ENCODE results near the gene DAP3.

The DAP3 gene

DNA sequence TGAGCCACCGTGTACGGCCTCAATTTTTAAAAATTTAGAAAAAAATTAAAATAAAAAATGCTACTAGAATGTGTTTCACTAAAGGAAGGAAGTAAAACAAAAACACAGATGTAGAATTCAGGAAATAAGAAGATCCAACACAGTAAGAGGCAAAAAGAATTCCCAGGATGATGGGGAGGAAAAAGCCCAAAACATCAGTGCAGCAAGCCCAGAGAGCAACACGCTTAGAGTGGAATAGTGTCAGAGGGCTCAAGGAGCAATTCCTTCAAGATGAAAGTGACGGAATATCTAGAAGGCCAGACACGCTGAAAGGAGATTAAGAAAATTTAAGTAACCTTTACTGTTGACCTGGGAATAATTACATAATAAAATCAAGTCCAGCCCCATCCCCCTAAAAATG, 80.4 kb downstream of the DAP3 start:
- Histone ChIP-seq H3K9ac (ENCODE audit: low read length) (no peak overlapping the region), H3K4me1 (ENCODE audit: insufficient read depth, low read length, severe bottlenecking) (no peaks in the 10 kb centered on the region), H3K79me2 (ENCODE audit: insufficient read depth, low read length) (no peaks in the 10 kb centered on the region), H3K4me3 (ENCODE audit: low read depth, low read length, poor library complexity, severe bottlenecking) (no peak overlapping the region), H3K9me3 (ENCODE audit: low read length) (no peaks in the 10 kb centered on the region), H3K27ac (ENCODE audit: low read depth, low read length, poor library complexity, severe bottlenecking) (no peak overlapping the region), H4K20me1 (ENCODE audit: insufficient read depth, low read length) (no peaks in the 10 kb centered on the region), H2AFZ (ENCODE audit: low read length) (no peak overlapping the region), H3K9me2 (ENCODE audit: low read depth, low read length) (no peaks in the 10 kb centered on the region), H3F3A (ENCODE audit: insufficient read depth, low read length) (no peaks in the 10 kb centered on the region), H3K36me3 (ENCODE audit: insufficient read depth, low read length) (peaks cover 76% of the 10 kb centered on the region), H3K4me2 (ENCODE audit: low read length) (no peak overlapping the region), H3K27me3 (ENCODE audit: insufficient read depth, low read length) (no peaks in the 10 kb centered on the region)
- no peak for TF ChIP-seq EZH2 (IDR thresholded peaks at IDR 0.05; ENCODE audit: borderline replicate concordance, low read length)
- no peak for TF ChIP-seq CTCF (IDR thresholded peaks at IDR 0.05; ENCODE audit: low read length)

GRCh38 chr1:155773221-155773620, 84.3 kb downstream of the DAP3 start:
- Histone ChIP-seq H3F3A (ENCODE audit: insufficient read depth, low read length) (no peaks in the 10 kb centered on the region), H3K27me3 (ENCODE audit: insufficient read depth, low read length) (no peaks in the 10 kb centered on the region), H3K27ac (ENCODE audit: low read depth, low read length, poor library complexity, severe bottlenecking) (no peak overlapping the region), H3K4me2 (ENCODE audit: low read length) (no peak overlapping the region), H2AFZ (ENCODE audit: low read length) (no peak overlapping the region), H3K9me2 (ENCODE audit: low read depth, low read length) (no peaks in the 10 kb centered on the region), H3K36me3 (ENCODE audit: insufficient read depth, low read length) (peaks cover 87% of the 10 kb centered on the region), H3K79me2 (ENCODE audit: insufficient read depth, low read length) (no peaks in the 10 kb centered on the region), H3K9ac (ENCODE audit: low read length) (no peak overlapping the region), H3K4me1 (ENCODE audit: insufficient read depth, low read length, severe bottlenecking) (no peaks in the 10 kb centered on the region), H3K4me3 (ENCODE audit: low read depth, low read length, poor library complexity, severe bottlenecking) (no peak overlapping the region), H4K20me1 (ENCODE audit: insufficient read depth, low read length) (no peaks in the 10 kb centered on the region), H3K9me3 (ENCODE audit: low read length) (no peaks in the 10 kb centered on the region)
- no peak for TF ChIP-seq CTCF (IDR thresholded peaks at IDR 0.05; ENCODE audit: low read length)
- TF ChIP-seq EZH2 (IDR thresholded peaks at IDR 0.05; ENCODE audit: borderline replicate concordance, low read length) = no peak

DNA sequence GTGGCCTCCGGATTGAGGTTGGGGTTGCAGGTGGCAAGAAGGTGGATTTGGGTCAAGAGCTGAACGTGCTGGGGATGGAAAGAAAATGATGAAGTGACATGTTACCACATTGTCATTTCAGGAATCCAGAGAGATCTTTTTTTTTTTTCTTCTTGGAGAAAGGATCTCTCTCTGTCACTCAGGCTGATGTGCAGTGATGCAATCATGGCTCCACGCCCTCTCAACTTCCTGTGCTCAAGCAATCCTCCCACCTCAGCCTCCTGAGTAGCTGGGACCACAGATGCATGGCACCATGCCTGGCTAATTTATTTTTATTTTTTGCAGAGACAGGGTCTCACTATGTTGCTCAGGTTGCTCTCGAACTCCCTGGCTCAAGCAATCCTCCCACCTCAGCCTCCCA, 87.5 kb downstream of the DAP3 start:
- Histone ChIP-seq H3K9me2 (ENCODE audit: low read depth, low read length) (no peaks in the 10 kb centered on the region), H3K27me3 (ENCODE audit: insufficient read depth, low read length) (no peaks in the 10 kb centered on the region), H3K27ac (ENCODE audit: low read depth, low read length, poor library complexity, severe bottlenecking) (no peak overlapping the region), H3K4me3 (ENCODE audit: low read depth, low read length, poor library complexity, severe bottlenecking) (no peak overlapping the region), H3F3A (ENCODE audit: insufficient read depth, low read length) (no peaks in the 10 kb centered on the region), H3K79me2 (ENCODE audit: insufficient read depth, low read length) (no peaks in the 10 kb centered on the region), H3K4me1 (ENCODE audit: insufficient read depth, low read length, severe bottlenecking) (no peaks in the 10 kb centered on the region), H3K4me2 (ENCODE audit: low read length) (no peak overlapping the region), H3K9me3 (ENCODE audit: low read length) (no peaks in the 10 kb centered on the region), H4K20me1 (ENCODE audit: insufficient read depth, low read length) (no peaks in the 10 kb centered on the region), H3K36me3 (ENCODE audit: insufficient read depth, low read length) (peaks cover 64% of the 10 kb centered on the region), H2AFZ (ENCODE audit: low read length) (no peak overlapping the region), H3K9ac (ENCODE audit: low read length) (no peak overlapping the region)
- no peak for TF ChIP-seq CTCF (IDR thresholded peaks at IDR 0.05; ENCODE audit: low read length)
- TF ChIP-seq EZH2 (IDR thresholded peaks at IDR 0.05; ENCODE audit: borderline replicate concordance, low read length) = no peak
